H1 (cell line): ENCODE measurements around the gene CSF1. TPM values are rescaled to one million over a fixed set of nuclear protein-coding genes. Genes with fewer than 3 reads are reported as not detected.

Experiments
- CTCF ChIA-PET: fragments of 300-600 bp; sonication (Branson Sonifier 250); formaldehyde crosslinking; loops from one replicate; lab custom pipeline; 2021; ENCODE audit not compliant: partially characterized antibody; lab: Charles Lee
- POLR2A ChIA-PET: fragments of 300-600 bp; sonication (Branson Sonifier 250); formaldehyde crosslinking; loops from one replicate; lab custom pipeline; 2021; ENCODE audit warnings: inconsistent platforms; ENCODE audit not compliant: partially characterized antibody; lab: Charles Lee
- DNase-seq, 2 experiments: peaks; one replicate each; pipeline versions ENCODE4 v3.0.0 to v3.0.0-alpha.2; 2010 to 2022; ENCODE audit warnings: low spot score in 2 of 2, low read depth in 1 of 2, mixed read lengths in 1 of 2
- FAIRE-seq: peaks from 2 replicates; lab custom pipeline; 2011; peaks lifted over from hg19 to GRCh38; lab: Jason Lieb, UNC
- H2AFZ ChIP-seq: 2 replicates; pipeline ENCODE4 v1.8.1; 2012; ENCODE audit warnings: low read length, inconsistent platforms
- H2AK5ac ChIP-seq: 2 replicates; pipeline ENCODE4 v1.6.1; 2013; ENCODE audit warnings: low read depth, low read length
- H2BK120ac ChIP-seq: replicated peaks from 2 replicates; pipeline ENCODE3; 2013; ENCODE audit warnings: low read depth, low read length, inconsistent platforms
- H2BK12ac ChIP-seq: 2 replicates; pipeline ENCODE4 v1.6.1; 2013; ENCODE audit warnings: low read depth, low read length
- H2BK15ac ChIP-seq: 2 replicates; pipeline ENCODE4 v1.6.1; 2013; ENCODE audit warnings: low read length
- H2BK20ac ChIP-seq: 2 replicates; pipeline ENCODE4 v1.6.1; 2013; ENCODE audit warnings: low read length
- H2BK5ac ChIP-seq: 2 replicates; pipeline ENCODE4 v1.6.1; 2013; ENCODE audit warnings: low read depth, low read length
- H3K14ac ChIP-seq: 2 replicates; pipeline ENCODE4 v1.6.1; 2013; ENCODE audit warnings: inconsistent platforms; ENCODE audit not compliant: insufficient read length
- H3K18ac ChIP-seq: 2 replicates; pipeline ENCODE4 v1.6.1; 2013; ENCODE audit warnings: low read length; ENCODE audit errors: extremely low read depth
- H3K23ac ChIP-seq: 2 replicates; pipeline ENCODE4 v1.6.1; 2013; ENCODE audit warnings: inconsistent platforms; ENCODE audit not compliant: insufficient read length
- H3K23me2 ChIP-seq: 2 replicates; pipeline ENCODE4 v1.6.1; 2013; ENCODE audit warnings: low read depth, low read length
- H3K27ac ChIP-seq: 2 replicates; pipeline ENCODE4 v1.6.1; 2011; ENCODE audit warnings: low read depth, low read length, inconsistent platforms
- H3K27me3 ChIP-seq, 4 experiments: replicated peaks in 1 of 4; 1 replicate in 1 of 4; 2 replicates in 3 of 4; pipeline versions ENCODE4 v1.6.1 to v1.8.1; 2011 to 2013; ENCODE audit warnings: low read length in 3 of 4, mild to moderate bottlenecking in 3 of 4, inconsistent platforms in 2 of 4, mixed read lengths in 2 of 4, moderate library complexity in 1 of 4; ENCODE audit not compliant: control insufficient read depth in 3 of 4, insufficient read depth in 3 of 4; ENCODE audit errors: extremely low read depth in 1 of 4
- H3K36me3 ChIP-seq, 4 experiments: 2 replicates each; pipeline versions ENCODE4 v1.6.1 to v1.8.1; 2011 to 2013; ENCODE audit warnings: mild to moderate bottlenecking in 4 of 4, low read length in 3 of 4, moderate library complexity in 2 of 4, control low read depth in 1 of 4, inconsistent platforms in 1 of 4; ENCODE audit not compliant: insufficient read depth in 4 of 4, control insufficient read depth in 2 of 4
- H3K4ac ChIP-seq: replicated peaks from 2 replicates; pipeline ENCODE3; 2013; ENCODE audit warnings: low read length, low read depth, mixed read lengths, inconsistent platforms; ENCODE audit not compliant: insufficient read length
- H3K4me1 ChIP-seq, 4 experiments: replicated peaks in 1 of 4; 1 replicate in 1 of 4; 2 replicates in 3 of 4; pipeline versions ENCODE4 v1.6.1 to v1.8.1; 2011 to 2013; ENCODE audit warnings: low read length in 3 of 4, inconsistent platforms in 2 of 4, mixed read lengths in 1 of 4; ENCODE audit not compliant: insufficient read depth in 4 of 4, control insufficient read depth in 3 of 4
- H3K4me2 ChIP-seq, 2 experiments: 2 replicates each; pipeline versions ENCODE4 v1.6.1 to v1.8.1; 2011 to 2013; ENCODE audit warnings: low read depth in 2 of 2, low read length in 2 of 2, control low read depth in 1 of 2, inconsistent platforms in 1 of 2, mild to moderate bottlenecking in 1 of 2; ENCODE audit not compliant: insufficient read depth in 1 of 2
- H3K4me3 ChIP-seq, 4 experiments: fragments of 200-600, 300-600 bp in 1 of 4; sonication (generic), shearing (Covaris generic), sonication (Bioruptor Twin) in 1 of 4; 2 replicates each; pipeline versions ENCODE4 v1.5.1 to v1.8.1; 2011 to 2016; ENCODE audit warnings: low read length in 4 of 4, low read depth in 3 of 4, control low read depth in 2 of 4, inconsistent platforms in 2 of 4, mild to moderate bottlenecking in 2 of 4, mixed read lengths in 1 of 4, moderate library complexity in 1 of 4; ENCODE audit not compliant: insufficient read depth in 2 of 4; ENCODE audit errors: extremely low read depth in 1 of 4
- H3K56ac ChIP-seq: replicated peaks from 2 replicates; pipeline ENCODE3; 2013; ENCODE audit warnings: low read depth, mild to moderate bottlenecking, mixed read lengths, low read length, inconsistent platforms; ENCODE audit not compliant: insufficient read length
- H3K79me1 ChIP-seq: 2 replicates; pipeline ENCODE4 v1.6.1; 2013; ENCODE audit warnings: low read depth, low read length, control low read depth
- H3K79me2 ChIP-seq, 2 experiments: 2 replicates each; pipeline versions ENCODE4 v1.6.1 to v1.8.1; 2012 to 2013; ENCODE audit warnings: low read length in 2 of 2, mild to moderate bottlenecking in 2 of 2, inconsistent platforms in 1 of 2; ENCODE audit not compliant: insufficient read depth in 2 of 2, control insufficient read depth in 1 of 2
- H3K9ac ChIP-seq, 4 experiments: replicated peaks in 1 of 4; 1 replicate in 1 of 4; 2 replicates in 3 of 4; pipeline versions ENCODE4 v1.6.1 to v1.8.1; 2011 to 2013; ENCODE audit warnings: low read depth in 3 of 4, low read length in 3 of 4, control low read depth in 2 of 4, mild to moderate bottlenecking in 2 of 4, moderate library complexity in 2 of 4, inconsistent platforms in 1 of 4; ENCODE audit errors: extremely low read depth in 1 of 4
- H3K9me3 ChIP-seq, 2 experiments: 2 replicates each; pipeline versions ENCODE4 v1.6.1 to v1.8.1; 2012 to 2013; ENCODE audit warnings: mild to moderate bottlenecking in 2 of 2, moderate library complexity in 2 of 2, control low read depth in 1 of 2, inconsistent platforms in 1 of 2, low read depth in 1 of 2, low read length in 1 of 2, mixed read lengths in 1 of 2; ENCODE audit not compliant: insufficient read depth in 2 of 2
- H4K20me1 ChIP-seq, 2 experiments: replicated peaks in 1 of 2; 2 replicates each; pipeline versions ENCODE3 to v1.8.1; 2011 to 2013; ENCODE audit warnings: inconsistent platforms in 2 of 2, low read length in 2 of 2, mild to moderate bottlenecking in 1 of 2; ENCODE audit not compliant: insufficient read depth in 2 of 2, control insufficient read depth in 1 of 2
- H4K5ac ChIP-seq: 2 replicates; pipeline ENCODE4 v1.6.1; 2013; ENCODE audit warnings: low read length, low read depth, mixed read lengths, inconsistent platforms; ENCODE audit not compliant: insufficient read length
- H4K8ac ChIP-seq: 2 replicates; pipeline ENCODE4 v1.8.0; 2013; ENCODE audit warnings: mild to moderate bottlenecking, moderate library complexity, low read length, inconsistent platforms; ENCODE audit not compliant: insufficient read depth; ENCODE audit errors: extremely low read depth
- H4K91ac ChIP-seq: replicated peaks from 2 replicates; pipeline ENCODE3; 2013; ENCODE audit warnings: low read length, mixed read lengths, inconsistent platforms; ENCODE audit not compliant: insufficient read length
- KDM5A ChIP-seq: fragments of 200-600 bp; IDR thresholded peaks from 2 replicates; pipeline ENCODE4 v1.7.1; 2012; ENCODE audit warnings: mild to moderate bottlenecking, low read length, inconsistent platforms, mixed read lengths
- NANOG ChIP-seq: IDR thresholded peaks from 2 replicates; pipeline ENCODE4 v1.6.1; 2011; ENCODE audit warnings: low read length, low read depth, mild to moderate bottlenecking, inconsistent platforms; ENCODE audit not compliant: insufficient read depth, poor library complexity, severe bottlenecking
- SAP30 ChIP-seq: fragments of 300-600 bp; sonication (generic); IDR thresholded peaks from 2 replicates; pipeline ENCODE4 v1.7.1; 2012; ENCODE audit warnings: low read length, moderate library complexity, mild to moderate bottlenecking, inconsistent platforms; ENCODE audit not compliant: insufficient read depth, insufficient replicate concordance
- USF2 ChIP-seq: IDR thresholded peaks from 2 replicates; pipeline ENCODE4 v1.6.1; 2011; ENCODE audit warnings: low read length, improper control_type of control experiment
- WGBS, 2 experiments: shearing (Covaris generic) in 1 of 2; methylation state at CpG; one replicate each; pipeline versions ENCODE4 v1.1.6 to v1.1.7; 2013 to 2015; ENCODE audit warnings: low lambda C conversion rate in 2 of 2, mixed read lengths in 2 of 2, inconsistent platforms in 1 of 2, low coverage in 1 of 2, missing lambda C conversion rate in 1 of 2; ENCODE audit not compliant: insufficient replicate concordance in 2 of 2, insufficient coverage in 1 of 2, insufficient read length in 1 of 2; ENCODE audit errors: extremely low coverage in 1 of 2, missing lambda C conversion rate in 1 of 2; 5-methylcytosine and 5-hydroxymethylcytosine counted together
- polyA plus RNA-seq, 7 experiments: library from polyadenylated mRNA; depleted of rRNA in 3 of 7; stranded (reverse) in 5 of 7; unstranded in 2 of 7; fragments of >200 nt in 5 of 7; fragments of 200-250 nt in 2 of 7; gene quantifications; 1 replicate in 5 of 7; 2 replicates in 1 of 7; 4 replicates in 1 of 7; pipeline versions ENCODE4 v1.2.1 to v1.2.3, GENCODE V29; 2011 to 2013; ENCODE audit warnings: missing spikeins in 2 of 7, mixed read lengths in 2 of 7
- total RNA-seq: library from RNA; stranded (reverse); fragmentation: NEBNext Ultra II Directional; extraction: Animal tissue kit (Norgen Biotek cat#: 25700); gene quantifications from 2 replicates; pipeline ENCODE4 v1.2.1, GENCODE V29; 2021
- TF ChIP-seq, protein P1 (sequence below): IDR thresholded peaks from 2 replicates; pipeline ENCODE4 v1.6.1; 2012; ENCODE audit warnings: inconsistent platforms

Gene CSF1
- total and polyA plus RNA-seq, 2 of the 8 experiments (the other 6 are each of a cell fraction or from before 2014, with no cell fraction given) = 3.3 to 5.4 TPM

GRCh38 chr1:109918671-109919070 is 8.0 kb downstream of the CSF1 start:
- no peak overlapping the region for H3K27ac ChIP-seq
- H3K4me3 ChIP-seq = no peak overlapping the region
- no peak overlapping the region for H3K4me2 ChIP-seq
- H4K8ac ChIP-seq = no peak overlapping the region
- H3K79me2 ChIP-seq = no peaks in the 10 kb centered on the region
- H4K20me1 ChIP-seq = peaks cover 0 to 4% of the 10 kb centered on the region in 2 experiments
- no peak overlapping the region for H2BK5ac ChIP-seq
- H3K56ac ChIP-seq = no peak overlapping the region
- ChIA-PET POLR2A (interaction anchor here (0.8 to 1.4 kb wide), 2 partner anchors 73 to 104 kb away, joined by 3 to 4 read pairs; no protein-coding TSS in a partner anchor), CTCF (interaction anchor here (0.8 to 20.1 kb wide), 14 partner anchors 9 to 144 kb away, joined by 3 to 333 read pairs (median 5); partner anchors contain the start of gene AHCYL1)
- no peak overlapping the region for H2BK20ac ChIP-seq
- DNase-seq (no peak), FAIRE-seq (no peak)
- peaks cover 0 to 2% (median 0%) of the 10 kb centered on the region in 4 experiments; a peak in 3 of 8 replicates for H3K36me3 ChIP-seq
- no peak overlapping the region for H2AFZ ChIP-seq
- no peaks in the 10 kb centered on the region; a peak in 1 of 7 replicates for H3K4me1 ChIP-seq
- H2BK120ac ChIP-seq = no peak overlapping the region
- WGBS, 2 experiments = 85% methylated on average over 7 of the region's 7 CpGs; no CpG with 5 or more reads in 1 of the 2 experiments
- H3K23ac ChIP-seq = no peak overlapping the region
- no peak overlapping the region for H3K4ac ChIP-seq
- H3K18ac ChIP-seq = no peak overlapping the region
- H3K9ac ChIP-seq = no peak overlapping the region
- H2BK15ac ChIP-seq = no peak overlapping the region
- no peak overlapping the region for H2AK5ac ChIP-seq
- no peak overlapping the region for H4K91ac ChIP-seq
- H4K5ac ChIP-seq = no peak overlapping the region
- no peaks in the 10 kb centered on the region for H3K79me1 ChIP-seq
- no peak overlapping the region for H3K14ac ChIP-seq
- no peaks in the 10 kb centered on the region for H3K27me3 ChIP-seq
- H3K23me2 ChIP-seq = no peaks in the 10 kb centered on the region
- no peak for TF ChIP-seq SAP30
- TF ChIP-seq NANOG = no peak
- TF ChIP-seq USF2 = no peak
- no peak for TF ChIP-seq KDM5A
- TF ChIP-seq, protein P1, sequence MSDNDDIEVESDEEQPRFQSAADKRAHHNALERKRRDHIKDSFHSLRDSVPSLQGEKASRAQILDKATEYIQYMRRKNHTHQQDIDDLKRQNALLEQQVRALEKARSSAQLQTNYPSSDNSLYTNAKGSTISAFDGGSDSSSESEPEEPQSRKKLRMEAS = no peak
- no peaks in the 10 kb centered on the region for H3K9me3 ChIP-seq
- H2BK12ac ChIP-seq = 0 out of 2 replicates have a peak overlapping the region, but pooled peaks have one; percentile 39
